Testis (tissue), 3 donors: Measurements from ENCODE around the gene MDGA2. TPM values are rescaled to one million over a fixed set of nuclear protein-coding genes. Genes with fewer than 3 reads are reported as not detected.

Experiments used
- DNase-seq: peaks from one replicate; pipeline ENCODE4 v3.0.0-alpha.2; 2019
- H3K27ac ChIP-seq, 2 donors: fragments of 200-600 bp; sonication (generic); one replicate each; pipeline ENCODE4 v1.5.1; 2019
- H3K27me3 ChIP-seq: fragments of 200-600 bp; sonication (generic); one replicate; pipeline ENCODE4 v1.5.1; 2019
- H3K36me3 ChIP-seq: fragments of 200-600 bp; sonication (generic); one replicate; pipeline ENCODE4 v1.5.1; 2017; ENCODE audit warnings: low read depth; ENCODE audit errors: missing control alignments
- H3K4me1 ChIP-seq: fragments of 200-600 bp; sonication (generic); one replicate; pipeline ENCODE4 v1.5.1; 2019
- H3K4me3 ChIP-seq, 2 donors: fragments of 200-600 bp; sonication (generic); one replicate each; pipeline ENCODE4 v1.5.1; 2017 to 2019
- H3K9me3 ChIP-seq: fragments of 200-600 bp; sonication (generic); one replicate; pipeline ENCODE4 v1.5.1; 2017
- POLR2A ChIP-seq: fragments of 450-650 bp; IDR thresholded peaks from one replicate; pipeline ENCODE4 v1.6.1; 2017; ENCODE audit warnings: antibody characterized with exemption, mild to moderate bottlenecking, moderate library complexity
- WGBS, 2 donors: methylation state at CpG; one replicate each; pipeline ENCODE4 v1.1.5; 2018; 5-methylcytosine and 5-hydroxymethylcytosine counted together
- intact Hi-C: fragments of 100-400 bp; cut with DNase I; formaldehyde crosslinking; loops from one replicate; pipeline ENCODE4 v1.15.1; 2023; ENCODE audit warnings: low total_unique reads
- polyA plus RNA-seq: library from polyadenylated mRNA; stranded (reverse); fragments of 350-450 nt; fragmentation: Illumina TruSeq; extraction: RNeasy Lipid Tissue Mini Kit (QIAGEN cat#74804); gene quantifications from one replicate; pipeline ENCODE4 v1.2.3, GENCODE V29; 2014; ENCODE audit warnings: low read depth, low replicate concordance; ENCODE audit not compliant: insufficient read depth
- total RNA-seq, 2 donors: library from RNA; depleted of rRNA; stranded (reverse); fragments of >200 nt; gene quantifications; one replicate each; pipeline ENCODE4 v1.2.3, GENCODE V29; 2016
- TF ChIP-seq, protein P1 (sequence below), 3 experiments: fragments of 450-650 bp in 2 of 3; fragments of 200-600 bp in 1 of 3; sonication (generic) in 1 of 3; IDR thresholded peaks; one replicate each; pipeline ENCODE4 v1.5.1; 2016 to 2019; ENCODE audit warnings: antibody characterized with exemption in 3 of 3, mild to moderate bottlenecking in 2 of 3, moderate library complexity in 1 of 3

MDGA2 gene
- total and polyA plus RNA-seq, 3 donors from 2014 or later, result 3.9 to 11.6 (median 8.4) TPM

- TF ChIP-seq, protein P1, sequence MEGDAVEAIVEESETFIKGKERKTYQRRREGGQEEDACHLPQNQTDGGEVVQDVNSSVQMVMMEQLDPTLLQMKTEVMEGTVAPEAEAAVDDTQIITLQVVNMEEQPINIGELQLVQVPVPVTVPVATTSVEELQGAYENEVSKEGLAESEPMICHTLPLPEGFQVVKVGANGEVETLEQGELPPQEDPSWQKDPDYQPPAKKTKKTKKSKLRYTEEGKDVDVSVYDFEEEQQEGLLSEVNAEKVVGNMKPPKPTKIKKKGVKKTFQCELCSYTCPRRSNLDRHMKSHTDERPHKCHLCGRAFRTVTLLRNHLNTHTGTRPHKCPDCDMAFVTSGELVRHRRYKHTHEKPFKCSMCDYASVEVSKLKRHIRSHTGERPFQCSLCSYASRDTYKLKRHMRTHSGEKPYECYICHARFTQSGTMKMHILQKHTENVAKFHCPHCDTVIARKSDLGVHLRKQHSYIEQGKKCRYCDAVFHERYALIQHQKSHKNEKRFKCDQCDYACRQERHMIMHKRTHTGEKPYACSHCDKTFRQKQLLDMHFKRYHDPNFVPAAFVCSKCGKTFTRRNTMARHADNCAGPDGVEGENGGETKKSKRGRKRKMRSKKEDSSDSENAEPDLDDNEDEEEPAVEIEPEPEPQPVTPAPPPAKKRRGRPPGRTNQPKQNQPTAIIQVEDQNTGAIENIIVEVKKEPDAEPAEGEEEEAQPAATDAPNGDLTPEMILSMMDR (IDR thresholded peaks at IDR 0.05), result peak in 1 of 3 experiments; percentile 34
- TF ChIP-seq POLR2A, result no peak
- 97 to 98% methylated on average over 3 of the region's 3 CpGs for WGBS, 2 donors
Measured at GRCh38 chr14:47332939-47333338, 342.5 kb downstream of the MDGA2 start.

GRCh38 chr14:47332106-47332505 lies 343.3 kb downstream of the MDGA2 start:
- Histone ChIP-seq H3K36me3 (no peaks in the 10 kb centered on the region), H3K9me3 (no peaks in the 10 kb centered on the region), H3K27ac (no peak overlapping the region), H3K4me3 (no peak overlapping the region), H3K27me3 (no peaks in the 10 kb centered on the region), H3K4me1 (no peaks in the 10 kb centered on the region)
- intact Hi-C loops, result no loop called here
- TF ChIP-seq, protein P1 (IDR thresholded peaks at IDR 0.05), result no peak
- TF ChIP-seq POLR2A, result no peak
- DNase-seq, result no peak

More at GRCh38 chr14:47332939-47333338, 342.5 kb downstream of the MDGA2 start:
- intact Hi-C loops, result no loop called here
- Histone ChIP-seq H3K9me3 (no peaks in the 10 kb centered on the region), H3K36me3 (no peaks in the 10 kb centered on the region), H3K4me1 (no peaks in the 10 kb centered on the region), H3K4me3 (no peak overlapping the region), H3K27me3 (no peaks in the 10 kb centered on the region), H3K27ac (no peak overlapping the region)
- DNase-seq, result no peak

- no peak overlapping the region for H3K27ac ChIP-seq
- WGBS, 2 donors, result 66 to 68% methylated on average over 4 of the region's 4 CpGs
- intact Hi-C loops, result no loop called here
- H3K27me3 ChIP-seq, result no peaks in the 10 kb centered on the region
- H3K4me3 ChIP-seq, result no peak overlapping the region
- no peak for DNase-seq
- TF ChIP-seq, protein P1 (IDR thresholded peaks at IDR 0.05), result no peak
- TF ChIP-seq POLR2A, result no peak
- no peaks in the 10 kb centered on the region for H3K36me3 ChIP-seq
- no peaks in the 10 kb centered on the region for H3K9me3 ChIP-seq
- no peaks in the 10 kb centered on the region for H3K4me1 ChIP-seq
Measured at GRCh38 chr14:47328376-47328775, 347.0 kb downstream of the MDGA2 start.

DNA sequence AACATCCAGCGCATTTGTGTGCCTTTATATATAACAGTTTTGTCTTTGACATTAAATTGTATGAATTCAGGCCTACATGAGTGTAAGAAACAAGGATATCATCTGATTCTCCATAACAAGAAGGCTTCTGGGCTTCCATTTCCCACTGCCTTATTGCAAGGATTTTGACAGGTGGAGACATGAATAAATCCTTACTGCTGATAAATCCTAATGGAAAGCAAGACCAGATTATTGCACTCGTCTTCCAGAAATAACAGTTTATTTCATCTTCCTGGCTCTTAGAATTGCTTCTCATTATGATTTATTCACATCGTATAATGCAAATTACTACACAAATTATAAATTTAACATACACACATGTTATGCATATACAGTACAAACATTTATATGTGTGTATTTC lies 348.1 kb downstream of the MDGA2 start:
- DNase-seq, result no peak
- WGBS, 2 donors, result 93 to 97% methylated on average over 3 of the region's 3 CpGs
- H3K4me1 ChIP-seq, result no peaks in the 10 kb centered on the region

GRCh38 chr14:47322751-47323150 lies 352.7 kb downstream of the MDGA2 start:
- intact Hi-C loops, result no loop called here
- Histone ChIP-seq H3K27ac (no peak overlapping the region), H3K27me3 (no peaks in the 10 kb centered on the region), H3K4me1 (no peaks in the 10 kb centered on the region), H3K36me3 (no peaks in the 10 kb centered on the region), H3K9me3 (no peaks in the 10 kb centered on the region), H3K4me3 (no peak overlapping the region)
- 95 to 97% methylated on average over 2 of the region's 2 CpGs for WGBS, 2 donors
- no peak for DNase-seq
- TF ChIP-seq, protein P1 (IDR thresholded peaks at IDR 0.05), result no peak
- no peak for TF ChIP-seq POLR2A

More for the DNA sequence above, 348.1 kb downstream of the MDGA2 start:
- Histone ChIP-seq H3K36me3 (no peaks in the 10 kb centered on the region), H3K27me3 (no peaks in the 10 kb centered on the region), H3K9me3 (no peaks in the 10 kb centered on the region), H3K4me3 (no peak overlapping the region), H3K27ac (no peak overlapping the region)
- intact Hi-C loops, result no loop called here
- no peak for TF ChIP-seq POLR2A
- TF ChIP-seq, protein P1 (IDR thresholded peaks at IDR 0.05), result no peak
